ENCODE measurements around the gene NDUFA3. TPM values are rescaled to one million over a fixed set of nuclear protein-coding genes. Genes with fewer than 3 reads are reported as not detected.

NDUFA3 gene
- total and polyA plus RNA-seq, 2 experiments from 2014 or later, result 13.9 to 285 TPM

- Histone ChIP-seq H3K4me1 (ENCODE audit: insufficient read depth) (no peaks in the 10 kb centered on the region), H3K4me2 (no peak overlapping the region), H3K36me3 (replicated peaks; ENCODE audit: insufficient read depth, low read depth) (no peaks in the 10 kb centered on the region)
Measured at GRCh38 chr19:54125713-54126112, 23.1 kb downstream of the NDUFA3 start.

GRCh38 chr19:54127688-54128440 lies 25.2 kb downstream of the NDUFA3 start:
- Histone ChIP-seq H3K36me3 (replicated peaks; ENCODE audit: insufficient read depth, low read depth) (no peaks in the 10 kb centered on the region), H3K4me3 (no peak overlapping the region), H2AFZ (no peak overlapping the region), H3K79me2 (no peaks in the 10 kb centered on the region), H4K20me1 (ENCODE audit: insufficient read depth, poor library complexity, severe bottlenecking) (no peaks in the 10 kb centered on the region), H3K9me2 (replicated peaks; ENCODE audit: insufficient read depth) (no peaks in the 10 kb centered on the region), H3K27me3 (no peaks in the 10 kb centered on the region), H3K4me2 (no peak overlapping the region), H3K27ac (no peak overlapping the region), H3K9me3 (ENCODE audit: low read depth) (no peaks in the 10 kb centered on the region), H3K4me1 (ENCODE audit: insufficient read depth) (no peaks in the 10 kb centered on the region)
- WGBS (ENCODE audit: low lambda C conversion rate, missing lambda C conversion rate), result 90% methylated on average over 28 of the region's 44 CpGs
- TF ChIP-seq EZH2phosphoT487 (IDR thresholded peaks at IDR 0.05; ENCODE audit: low read depth, severe bottlenecking, unreplicated experiment) (no peak), EZH2 (IDR thresholded peaks at IDR 0.05; ENCODE audit: borderline replicate concordance) (no peak), CTCF (IDR thresholded peaks at IDR 0.05; ENCODE audit: poor library complexity) (no peak)
- DNase-seq (ENCODE audit: low spot score), result no peak

More at GRCh38 chr19:54125713-54126112, 23.1 kb downstream of the NDUFA3 start:
- Histone ChIP-seq H3K27me3 (no peaks in the 10 kb centered on the region), H3K27ac (no peak overlapping the region), H3K4me3 (no peak overlapping the region), H4K20me1 (ENCODE audit: insufficient read depth, poor library complexity, severe bottlenecking) (no peaks in the 10 kb centered on the region), H3K79me2 (no peaks in the 10 kb centered on the region), H3K9me2 (replicated peaks; ENCODE audit: insufficient read depth) (no peaks in the 10 kb centered on the region), H3K9me3 (ENCODE audit: low read depth) (no peaks in the 10 kb centered on the region), H2AFZ (no peak overlapping the region)
- TF ChIP-seq EZH2phosphoT487 (IDR thresholded peaks at IDR 0.05; ENCODE audit: low read depth, severe bottlenecking, unreplicated experiment) (no peak), CTCF (IDR thresholded peaks at IDR 0.05; ENCODE audit: poor library complexity) (no peak), EZH2 (IDR thresholded peaks at IDR 0.05; ENCODE audit: borderline replicate concordance) (no peak)
- DNase-seq (ENCODE audit: low spot score), result no peak
- 98% methylated on average over 9 of the region's 9 CpGs for WGBS (ENCODE audit: low lambda C conversion rate, missing lambda C conversion rate)

GRCh38 chr19:54128441-54128725 lies 25.7 kb downstream of the NDUFA3 start:
- no peaks in the 10 kb centered on the region for H3K9me3 ChIP-seq (ENCODE audit: low read depth)
- H3K27ac ChIP-seq, result no peak overlapping the region
- TF ChIP-seq CTCF (IDR thresholded peaks at IDR 0.05; ENCODE audit: poor library complexity) (no peak), EZH2phosphoT487 (IDR thresholded peaks at IDR 0.05; ENCODE audit: low read depth, severe bottlenecking, unreplicated experiment) (no peak), EZH2 (IDR thresholded peaks at IDR 0.05; ENCODE audit: borderline replicate concordance) (no peak)
- no peaks in the 10 kb centered on the region for H3K79me2 ChIP-seq
- no peak overlapping the region for H2AFZ ChIP-seq
- DNase-seq (ENCODE audit: low spot score), result no peak
- no peak overlapping the region for H3K4me3 ChIP-seq
- no peaks in the 10 kb centered on the region for H3K27me3 ChIP-seq
- no peak overlapping the region for H3K4me2 ChIP-seq
- H4K20me1 ChIP-seq (ENCODE audit: insufficient read depth, poor library complexity, severe bottlenecking), result no peaks in the 10 kb centered on the region
- H3K36me3 ChIP-seq (replicated peaks; ENCODE audit: insufficient read depth, low read depth), result no peaks in the 10 kb centered on the region
- 95% methylated on average over 11 of the region's 20 CpGs for WGBS (ENCODE audit: low lambda C conversion rate, missing lambda C conversion rate)
- H3K9me2 ChIP-seq (replicated peaks; ENCODE audit: insufficient read depth), result no peaks in the 10 kb centered on the region
- H3K4me1 ChIP-seq (ENCODE audit: insufficient read depth), result no peaks in the 10 kb centered on the region

Measured in hepatocyte (in vitro differentiated cells).